GM21390 (cell line): ENCODE results near the gene CREG1.
"Not testable (repeated sequence)": the region's sequence is repeated elsewhere in the genome, so short reads cannot be mapped to it uniquely, and the experiment has no call there.

Experiments
- ATAC-seq: cut with Tn5 transposase; IDR thresholded peaks from one replicate; pipeline ENCODE4 v1.9.1; 2021; ENCODE audit not compliant: unreplicated experiment

Gene CREG1

DNA sequence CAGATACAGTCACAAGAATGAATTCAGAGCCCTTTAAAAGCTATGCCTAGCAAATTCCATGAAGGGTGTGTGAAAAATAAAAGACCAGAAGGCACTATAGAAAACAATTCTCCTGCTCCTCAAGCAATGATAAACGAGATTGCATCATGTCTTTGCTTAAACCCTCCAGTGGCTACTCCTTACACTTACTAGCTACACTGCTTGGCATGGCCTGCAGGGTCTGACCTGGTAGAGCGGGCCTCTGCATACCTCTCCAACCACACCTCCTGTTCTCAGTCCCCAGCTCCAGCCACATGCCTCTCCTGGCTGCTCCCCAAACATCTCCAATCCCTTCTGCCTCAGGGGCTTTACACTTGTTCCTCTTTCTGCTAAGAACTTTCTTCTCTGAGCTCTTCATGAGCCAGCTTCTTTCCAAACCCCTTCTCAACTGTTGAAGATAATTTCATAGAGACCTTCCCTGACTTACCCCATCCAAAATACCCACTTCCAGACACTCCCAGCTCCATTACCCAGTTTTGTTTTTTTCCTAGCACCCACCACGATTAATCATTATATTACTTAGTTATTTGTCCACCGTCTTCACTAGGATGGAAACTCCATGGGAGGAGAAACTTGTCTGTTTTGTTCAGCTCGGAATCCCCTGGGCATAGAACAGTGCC lies 11.2 kb upstream of the CREG1 start:
- ATAC-seq: no peak

DNA sequence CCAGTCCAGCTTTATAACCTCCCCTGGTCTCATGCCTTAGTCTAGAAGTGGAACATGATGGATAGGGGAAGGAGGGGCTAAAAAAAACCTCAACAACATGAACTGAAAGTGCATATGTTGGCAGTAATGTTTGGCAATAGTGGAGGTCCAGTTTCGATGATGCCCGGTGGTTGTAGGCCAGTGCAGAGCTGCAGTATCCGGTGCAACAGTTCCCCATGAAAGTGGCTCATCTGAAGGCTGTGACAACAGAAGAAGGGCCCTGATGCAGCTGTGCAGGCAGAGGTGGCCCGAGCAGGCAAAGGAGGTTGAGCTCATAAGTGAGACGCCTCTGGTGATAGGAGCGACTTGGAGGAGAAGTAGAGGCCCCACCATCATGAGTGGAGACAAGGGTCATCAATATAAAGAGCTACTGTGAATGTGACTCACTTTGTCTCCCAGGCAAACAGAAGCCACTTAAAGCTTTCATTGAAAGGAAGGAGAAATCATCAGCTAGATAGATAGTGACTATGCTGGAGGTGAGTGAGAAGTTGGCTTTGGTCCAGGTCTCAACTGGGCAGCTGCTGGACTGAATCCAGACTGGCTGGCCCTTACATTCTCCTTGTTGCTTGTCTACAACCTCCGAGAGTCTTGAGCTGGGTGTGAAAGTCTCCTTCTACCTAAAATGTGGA lies 10.2 kb upstream of the CREG1 start:
- no peak for ATAC-seq

DNA sequence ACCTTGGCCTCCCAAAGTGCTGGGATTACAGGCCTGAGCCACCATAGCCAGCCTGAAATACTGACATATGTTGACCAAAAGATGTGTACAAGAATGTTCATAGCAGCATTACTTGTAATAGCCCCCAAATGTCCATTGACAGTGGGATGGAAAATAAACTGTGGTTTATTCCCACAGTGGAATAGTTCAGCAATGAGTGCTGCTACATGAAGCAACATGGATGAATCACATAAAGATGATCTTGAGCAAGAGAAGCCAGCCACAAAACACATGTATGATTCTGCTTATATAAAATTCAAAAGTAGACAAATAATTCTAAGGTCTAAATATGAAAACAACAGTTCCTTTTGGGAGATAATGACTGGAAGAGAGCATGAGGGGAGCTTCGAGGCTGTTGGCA lies 9.1 kb upstream of the CREG1 start:
- ATAC-seq: no peak

DNA sequence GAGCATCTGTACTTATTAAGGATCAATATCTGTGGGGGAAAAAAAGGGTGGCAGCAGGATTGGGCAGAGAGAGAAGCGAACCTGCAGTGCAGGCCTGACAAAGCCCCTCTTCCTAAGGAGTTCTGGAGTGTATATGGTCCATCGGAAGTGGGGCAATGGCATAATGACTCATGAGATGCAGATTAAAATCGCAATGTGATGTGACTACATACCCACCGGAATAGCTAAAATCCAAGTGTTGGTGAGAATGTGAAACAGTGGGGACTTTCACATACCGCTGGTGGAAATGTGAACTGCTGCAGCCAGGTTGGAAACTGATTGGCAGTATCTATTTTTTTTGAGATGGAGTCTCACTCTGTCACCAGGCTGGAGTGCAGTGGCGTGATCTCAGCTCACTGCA lies 8.2 kb upstream of the CREG1 start:
- ATAC-seq: no peak

DNA sequence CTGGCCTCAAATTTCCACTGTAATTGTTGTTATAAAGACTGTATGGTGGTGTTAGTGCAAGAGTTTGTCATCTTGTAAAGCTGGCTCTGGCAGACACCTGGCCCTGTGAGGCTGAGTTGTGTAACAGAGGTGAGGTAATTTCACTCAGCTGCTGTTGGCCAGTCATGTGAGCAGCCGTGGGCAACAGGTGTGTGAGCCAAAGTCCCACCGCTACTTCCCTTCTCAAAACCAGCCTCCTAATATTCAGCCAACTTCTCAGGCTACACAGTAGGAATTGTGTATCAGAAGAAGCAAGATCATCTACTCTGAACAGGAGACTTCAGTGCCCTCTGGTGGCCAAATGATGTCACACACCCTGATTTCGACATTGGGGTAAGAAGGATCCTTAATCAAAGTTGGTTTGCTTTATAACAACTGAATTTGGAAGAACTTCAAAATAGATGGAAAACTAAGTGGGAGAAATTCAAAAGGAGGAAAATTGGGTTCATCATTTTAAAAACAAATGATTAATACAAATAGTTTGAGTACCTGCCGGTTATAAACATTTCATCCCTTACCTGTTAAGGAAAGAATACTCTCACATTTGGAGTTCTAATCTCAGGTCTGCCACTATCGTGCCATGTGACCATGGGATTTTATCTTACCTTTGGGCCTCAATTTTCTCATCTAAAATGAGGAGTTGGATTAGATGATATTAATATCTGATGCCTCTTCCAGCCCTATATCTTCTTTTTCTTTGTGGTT lies 2.6 kb upstream of the CREG1 start:
- no peak for ATAC-seq

DNA sequence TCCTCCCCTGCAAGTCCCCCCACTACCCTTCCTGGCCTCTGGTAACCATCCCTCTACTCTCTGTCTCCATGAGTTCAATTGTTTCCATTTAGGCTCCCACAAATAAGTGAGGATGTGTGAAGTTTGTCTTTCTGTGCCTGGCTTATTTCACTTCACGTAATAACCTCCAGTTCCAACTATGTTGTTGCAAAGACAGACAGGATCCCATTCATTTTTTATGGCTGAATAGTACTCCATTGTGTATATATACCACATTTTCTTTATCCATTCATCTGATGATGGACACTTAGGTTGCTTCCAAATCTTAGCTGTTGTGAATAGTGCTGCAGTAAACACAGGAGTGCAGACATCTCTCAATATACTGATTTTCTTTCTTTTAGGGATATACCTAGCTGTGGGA lies 1.5 kb upstream of the CREG1 start:
- ATAC-seq: not testable (repeated sequence)

DNA sequence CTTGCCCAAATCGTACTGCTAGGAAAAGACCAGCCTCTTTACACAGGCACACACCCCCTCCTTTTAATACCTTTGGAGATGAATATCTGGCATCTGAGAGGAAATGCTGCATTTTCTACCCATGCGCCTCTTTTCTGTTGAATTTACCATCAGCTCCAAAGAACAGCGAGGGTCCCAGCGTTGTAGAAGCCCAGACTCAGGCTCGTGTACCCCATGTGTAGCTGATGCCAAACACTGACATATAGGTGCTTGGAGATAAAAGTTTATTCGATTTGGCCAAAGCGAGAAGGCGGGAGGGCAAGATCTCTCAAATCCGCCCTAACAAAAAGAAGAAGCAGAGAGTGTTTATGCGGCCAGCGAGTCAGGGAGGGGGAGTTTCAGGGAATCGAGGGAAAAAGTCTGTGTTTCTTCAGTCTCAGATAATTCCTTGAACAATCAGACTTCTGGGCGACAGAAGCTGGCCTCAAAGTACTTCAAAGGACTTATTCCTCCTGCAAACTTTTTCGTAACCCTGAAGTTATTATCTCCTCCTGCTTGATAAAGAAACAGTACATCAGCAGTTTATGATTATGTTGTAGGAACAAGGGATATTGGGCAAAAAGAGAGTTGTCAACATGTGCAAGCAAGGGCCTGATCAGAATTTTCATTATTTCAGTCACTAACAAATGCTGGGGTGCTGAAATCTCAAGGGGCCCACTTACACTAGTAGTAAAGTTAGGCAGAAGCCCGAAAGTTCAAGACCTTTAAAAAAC lies 642 bp upstream of the CREG1 start:
- ATAC-seq: peak; percentile 20

DNA sequence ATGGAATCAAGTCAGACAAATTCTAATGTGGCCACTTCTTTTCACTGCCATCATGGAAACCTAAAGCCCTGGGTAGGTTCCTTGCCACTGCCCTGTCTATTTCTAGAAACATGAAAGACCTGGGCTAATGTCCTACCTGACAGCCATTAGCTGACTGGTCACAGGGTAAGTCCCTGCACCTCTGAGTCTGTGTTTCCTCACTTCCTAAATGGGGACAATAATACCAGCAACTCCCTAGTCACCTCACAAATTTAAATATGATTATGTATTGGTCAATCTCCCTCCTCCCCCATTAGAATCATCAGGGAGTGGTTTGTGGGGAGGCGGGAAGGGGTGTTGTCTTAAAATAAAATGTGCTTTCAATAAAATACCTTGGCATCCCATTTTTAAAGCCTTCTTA lies 2.2 kb downstream of the CREG1 start:
- no peak for ATAC-seq

DNA sequence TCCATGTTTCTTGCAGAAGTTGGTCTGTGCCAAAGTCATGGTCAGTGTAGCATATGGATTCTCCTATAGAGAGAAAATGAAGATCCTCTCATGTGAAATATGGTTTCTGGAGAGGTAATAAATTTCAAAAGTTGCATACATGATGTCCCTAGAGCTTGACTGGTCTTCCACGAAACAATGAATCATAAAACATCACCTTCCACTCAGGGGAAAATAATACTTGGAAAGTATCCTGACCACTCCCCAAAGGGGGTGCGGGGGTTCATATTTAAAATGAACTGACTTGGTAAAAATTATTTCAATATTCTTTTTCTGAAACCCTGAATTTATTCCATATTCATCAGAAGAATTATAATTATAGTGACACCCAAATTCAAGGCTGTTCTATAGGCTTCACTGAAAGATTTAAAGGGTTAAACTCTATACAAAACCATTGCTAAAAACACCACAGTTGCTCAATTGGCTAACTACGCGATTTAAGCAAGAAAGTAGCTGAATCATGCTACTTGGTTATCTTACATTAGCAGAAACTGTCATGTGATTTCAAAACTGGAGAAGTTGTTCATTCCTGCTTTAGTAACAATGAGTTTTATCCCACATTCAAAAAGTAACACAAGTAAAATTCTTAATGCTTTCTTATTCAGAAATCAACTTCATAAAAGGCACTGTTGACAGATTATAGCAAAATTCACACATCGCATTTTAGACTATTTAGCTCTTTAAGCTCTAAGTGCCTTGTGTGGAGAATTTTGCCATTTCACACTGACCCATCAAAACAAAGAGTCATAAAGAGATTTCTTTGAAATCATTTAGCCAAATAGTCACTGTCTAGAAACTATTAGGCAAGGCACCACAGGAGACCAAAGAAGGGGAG lies 5.3 kb downstream of the CREG1 start:
- no peak for ATAC-seq

DNA sequence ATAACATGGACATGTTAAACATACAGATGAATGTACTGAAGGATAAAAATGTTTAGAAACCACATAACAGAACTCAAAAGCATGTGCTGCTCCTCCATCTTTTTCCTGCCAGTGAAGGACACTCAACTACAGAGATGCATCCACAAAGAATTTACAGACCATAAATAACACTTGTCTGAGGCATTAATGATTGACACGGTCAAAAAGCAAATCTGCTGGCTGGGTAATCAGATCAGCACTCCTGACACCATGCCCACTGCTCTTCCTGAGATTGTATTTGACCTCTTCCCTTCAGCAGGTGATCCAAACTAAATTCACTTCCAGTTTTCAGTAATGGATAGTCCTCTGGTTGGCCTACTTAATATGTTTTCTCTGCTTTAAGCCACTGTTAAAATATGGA lies 6.6 kb downstream of the CREG1 start:
- no peak for ATAC-seq

DNA sequence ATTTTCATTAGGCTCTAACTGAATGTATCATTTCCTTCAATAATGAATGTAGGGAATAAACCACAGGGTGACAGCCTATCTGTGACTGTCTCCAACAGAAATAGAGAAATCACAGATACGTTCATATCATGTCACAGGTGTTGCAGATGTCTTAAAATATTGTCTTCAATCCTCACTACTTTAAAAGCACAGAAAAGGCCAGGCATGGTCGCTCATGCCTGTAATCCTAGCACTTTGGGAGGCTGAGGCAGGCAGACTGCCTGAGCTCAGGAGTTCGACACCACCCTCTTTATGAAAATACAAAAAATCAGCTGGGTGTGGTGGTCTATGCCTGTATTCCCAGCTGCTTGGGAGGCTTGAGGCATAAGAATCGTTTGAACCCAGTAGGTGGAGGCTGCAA lies 8.2 kb downstream of the CREG1 start:
- ATAC-seq: no peak

DNA sequence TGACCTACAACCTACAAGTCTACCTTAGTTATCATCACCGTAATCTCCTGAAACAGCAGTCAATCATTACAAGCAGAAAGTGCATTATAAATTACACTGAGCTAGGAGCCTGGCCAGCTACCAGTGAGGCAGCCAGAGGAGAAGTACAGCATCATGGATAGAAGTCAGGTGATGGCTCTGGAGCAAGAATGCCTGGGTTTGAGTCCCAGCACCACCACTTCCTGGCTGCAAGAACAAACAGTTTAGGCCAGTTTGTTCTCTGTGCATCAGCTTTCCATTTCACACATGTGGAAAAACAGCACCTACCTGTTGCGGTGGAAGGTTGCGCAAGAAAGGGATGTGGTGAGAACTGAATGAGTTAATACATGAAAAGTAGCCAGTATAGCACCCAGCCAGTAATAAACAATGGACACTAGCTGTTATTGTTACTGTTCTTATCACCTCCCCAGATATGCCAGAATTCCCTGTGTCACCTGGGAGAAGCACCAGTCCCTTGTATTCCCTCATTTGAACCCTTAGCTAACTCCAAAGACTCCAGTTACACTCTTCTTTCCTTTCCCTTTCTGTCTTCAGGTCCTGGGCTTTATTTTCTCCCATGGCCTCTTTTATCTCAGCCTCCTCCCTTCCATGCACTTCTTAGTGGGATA lies 9.0 kb downstream of the CREG1 start:
- no peak for ATAC-seq

DNA sequence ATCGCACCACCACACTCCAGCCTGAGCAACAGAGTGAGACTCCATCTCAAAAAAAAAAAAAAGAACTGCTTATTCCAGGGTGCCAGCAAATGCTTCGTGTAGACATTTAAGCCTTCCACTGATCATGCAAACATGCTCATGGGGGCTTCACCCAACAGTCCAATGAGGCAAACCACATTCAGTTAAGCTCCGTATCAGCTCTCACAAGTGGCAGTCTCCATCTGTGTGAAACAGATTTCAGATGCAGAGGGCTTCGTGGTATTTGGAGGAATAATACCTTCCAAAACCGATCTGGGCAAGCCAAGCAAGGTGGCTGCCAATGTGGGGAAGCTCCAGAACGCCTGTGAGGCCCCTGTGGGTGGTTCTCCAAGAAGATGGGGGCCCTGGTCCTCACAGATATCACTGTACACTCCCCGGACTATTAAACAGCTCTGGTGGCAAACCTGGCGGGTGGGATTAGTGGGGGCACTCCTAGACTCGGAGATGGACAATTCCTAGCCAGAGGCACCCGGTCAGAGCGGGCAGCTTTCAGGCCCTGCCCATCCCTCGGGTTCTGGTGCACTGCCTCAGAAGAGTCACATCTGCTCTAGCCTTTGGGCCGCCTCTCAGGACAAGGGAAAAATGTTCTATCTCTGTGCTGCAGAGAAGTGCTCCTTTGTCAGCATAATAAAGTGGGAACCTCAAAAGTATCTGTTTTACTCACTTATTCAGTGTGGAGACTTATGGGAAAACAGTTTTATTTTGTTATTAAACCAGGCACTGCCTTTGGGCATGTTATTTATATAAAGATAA lies 10.2 kb downstream of the CREG1 start:
- ATAC-seq: no peak

DNA sequence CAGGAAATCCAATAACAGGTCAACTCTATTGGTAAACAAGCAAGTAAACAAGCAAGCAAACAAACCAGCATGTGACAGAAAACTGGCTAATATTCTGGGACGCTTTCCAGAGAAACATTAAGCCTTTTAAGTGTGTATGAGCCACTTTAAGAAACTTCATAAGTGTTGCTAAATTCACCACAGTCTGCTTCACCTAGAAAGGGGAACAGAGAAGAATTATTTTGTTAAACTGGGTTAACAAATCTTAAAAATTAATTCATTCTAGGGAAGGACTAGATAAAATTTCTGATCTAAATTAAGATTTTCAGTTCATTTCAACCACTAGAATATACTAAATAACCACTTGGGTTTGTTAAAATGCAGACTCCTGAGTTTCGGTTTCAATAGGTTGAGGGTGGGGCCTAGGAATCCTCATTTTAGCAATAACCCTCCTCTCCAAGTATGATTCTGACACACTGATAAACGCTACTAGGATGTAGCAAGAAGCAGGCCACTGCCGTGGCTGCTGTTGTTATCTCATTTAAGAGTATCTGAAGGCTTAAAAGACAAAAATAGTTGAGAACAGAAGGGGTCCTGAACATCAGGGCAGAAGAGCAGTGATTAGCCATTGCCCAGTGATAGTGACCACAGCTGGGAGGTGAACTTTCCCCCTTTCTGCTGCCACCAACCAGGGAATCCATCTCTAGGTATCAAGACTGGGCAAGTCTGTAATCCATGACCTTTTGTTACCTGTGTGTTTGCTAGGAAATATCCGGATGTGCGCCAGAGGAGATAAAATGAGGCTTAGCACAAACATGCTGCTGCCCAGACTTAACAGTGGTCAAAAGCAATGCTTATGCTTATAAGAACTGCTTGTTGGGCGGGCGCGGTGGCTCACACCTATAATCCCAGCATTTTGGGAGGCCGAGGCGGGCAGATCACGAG lies 11.2 kb downstream of the CREG1 start:
- ATAC-seq: no peak

DNA sequence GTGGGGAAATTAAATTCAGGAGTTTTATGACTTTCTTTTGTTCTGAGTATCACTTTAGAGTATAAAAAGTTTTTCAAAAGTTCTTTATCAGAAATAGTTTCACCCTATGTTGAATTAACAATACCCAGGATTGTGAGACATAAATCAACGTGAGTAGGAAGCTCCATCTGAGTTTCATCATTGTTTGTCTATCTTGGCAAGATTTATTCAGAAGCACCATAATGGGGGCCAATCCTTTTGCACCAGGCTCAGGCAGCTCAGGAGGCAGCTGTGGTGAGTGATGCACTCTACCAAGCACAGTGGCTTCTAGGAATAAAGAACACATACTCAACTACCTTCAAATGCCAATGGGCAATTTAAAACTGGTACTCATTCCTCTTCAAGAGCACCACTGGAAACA lies 12.0 kb downstream of the CREG1 start:
- no peak for ATAC-seq

DNA sequence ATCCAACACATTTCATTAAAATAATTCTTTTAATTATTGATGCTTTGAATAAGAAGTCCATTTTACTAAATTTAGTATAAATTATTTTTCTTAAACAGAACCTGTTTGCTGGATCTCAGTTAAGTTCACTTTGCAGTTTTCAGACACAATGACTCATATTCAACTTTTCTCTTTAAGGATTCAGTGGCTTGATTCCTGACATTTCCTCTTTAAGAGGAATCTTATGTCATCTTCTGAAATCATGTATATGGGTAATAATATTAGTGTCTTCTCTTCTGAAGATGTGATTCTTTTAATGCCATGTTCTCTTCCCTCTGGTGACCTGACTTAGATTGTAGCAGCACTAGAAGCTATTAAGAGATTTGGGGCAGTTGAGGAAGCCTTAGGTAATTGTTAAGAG lies 12.6 kb downstream of the CREG1 start:
- ATAC-seq: no peak

DNA sequence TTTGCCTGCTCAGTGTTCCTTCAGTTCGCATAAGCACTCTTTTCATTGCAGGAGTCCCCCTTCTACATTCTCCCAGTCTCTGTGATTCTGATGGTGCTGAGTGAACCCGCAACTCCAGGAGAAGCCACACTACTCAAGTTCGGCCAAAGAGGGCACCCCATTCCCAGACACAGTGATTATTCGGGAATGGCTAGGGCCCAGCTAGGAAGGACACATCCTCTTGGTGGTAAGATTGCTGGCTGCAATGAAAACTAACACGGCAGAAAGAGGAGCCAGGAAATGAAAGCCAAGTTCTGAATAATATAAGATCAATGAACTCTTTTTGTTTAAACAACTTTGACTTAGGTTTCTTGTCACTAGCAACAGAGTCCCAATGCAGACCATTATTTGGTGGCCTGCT lies 14.9 kb downstream of the CREG1 start:
- ATAC-seq: no peak

DNA sequence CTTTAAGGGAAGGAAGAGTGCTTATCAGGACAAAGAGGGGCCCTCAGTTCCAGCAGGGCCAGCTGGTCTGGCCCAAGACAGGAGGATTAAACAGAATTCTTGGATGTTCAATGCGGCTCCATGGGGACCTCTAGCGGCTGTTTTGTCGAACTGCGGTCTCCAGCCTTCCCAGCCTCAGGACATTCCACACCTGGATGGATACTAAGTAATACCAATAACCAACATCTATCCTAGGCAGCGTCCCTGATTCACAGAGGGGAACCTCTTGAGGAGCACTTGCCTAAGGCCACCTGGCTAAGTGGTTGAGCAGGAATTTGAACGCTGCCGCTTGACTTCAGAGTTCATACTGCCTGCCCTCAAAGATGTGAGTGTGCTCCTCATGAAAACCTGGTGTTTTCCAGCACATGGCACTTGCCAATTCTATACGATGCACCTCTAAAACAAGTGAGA lies 19.7 kb downstream of the CREG1 start:
- ATAC-seq: no peak
